GM23248 (cell line): Measurements from ENCODE around the gene ADCY5. TPM values are rescaled to one million over a fixed set of nuclear protein-coding genes. Genes with fewer than 3 reads are reported as not detected.

Experiments used
- DNase-seq: peaks from one replicate; pipeline ENCODE4 v3.0.0-alpha.2; 2015
- H2AFZ ChIP-seq: fragments of 200-600 bp; sonication (generic); 2 replicates; pipeline ENCODE4 v1.6.1; 2016; ENCODE audit warnings: antibody characterized with exemption
- H3F3A ChIP-seq: fragments of 200-600 bp; sonication (generic); 2 replicates; pipeline ENCODE4 v1.6.1; 2016; ENCODE audit warnings: mild to moderate bottlenecking, antibody characterized with exemption, mixed run types; ENCODE audit not compliant: insufficient read depth
- H3K27ac ChIP-seq: fragments of 200-600 bp; sonication (generic); 2 replicates; pipeline ENCODE4 v1.5.1; 2016; ENCODE audit warnings: mild to moderate bottlenecking
- H3K27me3 ChIP-seq: fragments of 200-600 bp; sonication (generic); replicated peaks from 2 replicates; pipeline ENCODE4 v1.6.1; 2016; ENCODE audit warnings: mild to moderate bottlenecking; ENCODE audit not compliant: insufficient read depth
- H3K36me3 ChIP-seq: fragments of 200-600 bp; sonication (generic); 2 replicates; pipeline ENCODE4 v1.6.1; 2016; ENCODE audit warnings: low read depth, mild to moderate bottlenecking
- H3K4me1 ChIP-seq: fragments of 200-600 bp; sonication (generic); 2 replicates; pipeline ENCODE4 v1.6.1; 2016; ENCODE audit warnings: mild to moderate bottlenecking; ENCODE audit not compliant: insufficient read depth
- H3K4me2 ChIP-seq: fragments of 200-600 bp; sonication (generic); one replicate; pipeline ENCODE4 v1.6.1; 2016; ENCODE audit warnings: mild to moderate bottlenecking; ENCODE audit not compliant: unreplicated experiment
- H3K4me3 ChIP-seq: fragments of 200-600 bp; sonication (generic); 2 replicates; pipeline ENCODE4 v1.5.1; 2016; ENCODE audit warnings: mild to moderate bottlenecking
- H3K79me2 ChIP-seq: fragments of 200-600 bp; sonication (generic); 2 replicates; pipeline ENCODE4 v1.6.1; 2016; ENCODE audit warnings: mild to moderate bottlenecking; ENCODE audit not compliant: insufficient read depth
- H3K9ac ChIP-seq: fragments of 200-600 bp; sonication (generic); 2 replicates; pipeline ENCODE4 v1.6.1; 2016; ENCODE audit warnings: mild to moderate bottlenecking
- H3K9me2 ChIP-seq: fragments of 200-600 bp; sonication (generic); 2 replicates; pipeline ENCODE4 v1.6.1; 2016; ENCODE audit warnings: mixed run types, mild to moderate bottlenecking, moderate library complexity; ENCODE audit not compliant: insufficient read depth
- H3K9me3 ChIP-seq: fragments of 200-600 bp; sonication (generic); one replicate; pipeline ENCODE4 v1.6.1; 2017; ENCODE audit warnings: low read depth
- H4K20me1 ChIP-seq: fragments of 200-600 bp; sonication (generic); 2 replicates; pipeline ENCODE4 v1.6.0; 2016; ENCODE audit not compliant: insufficient read depth
- EZH2 ChIP-seq: fragments of 200-600 bp; sonication (generic); IDR thresholded peaks from 2 replicates; pipeline ENCODE4 v1.6.1; 2018; ENCODE audit warnings: antibody characterized with exemption, mild to moderate bottlenecking; ENCODE audit not compliant: insufficient read depth, poor library complexity, severe bottlenecking
- EZH2phosphoT487 ChIP-seq: fragments of 200-600 bp; sonication (generic); IDR thresholded peaks from 2 replicates; pipeline ENCODE4 v1.6.1; 2018; ENCODE audit warnings: antibody characterized with exemption, moderate library complexity, mild to moderate bottlenecking, low read depth; ENCODE audit not compliant: insufficient read depth
- WGBS, 2 experiments: methylation state at CpG; one replicate each; pipeline ENCODE4 v1.1.6; 2015 to 2017; ENCODE audit warnings: low lambda C conversion rate in 2 of 2, low coverage in 1 of 2; ENCODE audit errors: missing lambda C conversion rate in 2 of 2; 5-methylcytosine and 5-hydroxymethylcytosine counted together
- in situ Hi-C: fragments of 300-500 bp; cut with MboI; formaldehyde crosslinking; loops from 2 replicates; pipeline ENCODE4 v1.15.0; 2020
- polyA plus RNA-seq: library from polyadenylated mRNA; unstranded; fragments of >200 nt; fragmentation: Nextera tagmentation; extraction: Ambion mirVana; gene quantifications from 2 replicates; pipeline ENCODE4 v1.2.1, GENCODE V29; 2016
- total RNA-seq: library from RNA; depleted of rRNA; stranded (reverse); fragments of >200 nt; shearing (Covaris generic); gene quantifications from 2 replicates; pipeline ENCODE4 v1.2.3, GENCODE V29; 2014

ADCY5 gene
- total and polyA plus RNA-seq, 2 experiments from 2014 or later = 0.09 to 1.2 TPM

GRCh38 chr3:123331651-123332050 is 117.2 kb downstream of the ADCY5 start:
- no peak overlapping the region for H3K4me2 ChIP-seq
- in situ Hi-C loops = loop anchor here (10.0 kb wide), 1 partner anchor 153 kb away; no protein-coding TSS in a partner anchor
- 86 to 87% methylated on average over 9 of the region's 9 CpGs for WGBS, 2 experiments

GRCh38 chr3:123331006-123331405 is 117.9 kb downstream of the ADCY5 start:
- H3K79me2 ChIP-seq = no peaks in the 10 kb centered on the region

More at GRCh38 chr3:123331651-123332050, 117.2 kb downstream of the ADCY5 start:
- no peaks in the 10 kb centered on the region for H3K79me2 ChIP-seq
- no peak overlapping the region for H3K4me3 ChIP-seq
- H2AFZ ChIP-seq = no peak overlapping the region
- H3F3A ChIP-seq = no peaks in the 10 kb centered on the region
- H3K4me1 ChIP-seq = no peaks in the 10 kb centered on the region
- DNase-seq = no peak
- H3K9ac ChIP-seq = no peak overlapping the region
- no peaks in the 10 kb centered on the region for H4K20me1 ChIP-seq
- TF ChIP-seq EZH2 (no peak), EZH2phosphoT487 (no peak)
- H3K27ac ChIP-seq = no peak overlapping the region
- H3K9me3 ChIP-seq = no peaks in the 10 kb centered on the region
- H3K27me3 ChIP-seq = peaks cover 11% of the 10 kb centered on the region; the same call in 1 of the 2 replicates
- H3K9me2 ChIP-seq = no peaks in the 10 kb centered on the region
- H3K36me3 ChIP-seq = no peaks in the 10 kb centered on the region

GRCh38 chr3:123330441-123330991 is 118.4 kb downstream of the ADCY5 start:
- TF ChIP-seq EZH2phosphoT487 = no peak
- TF ChIP-seq EZH2 = no peak
- WGBS, 2 experiments = 78 to 79% methylated on average over 15 of the region's 15 CpGs
- no peak overlapping the region for H3K4me2 ChIP-seq
- in situ Hi-C loops = loop anchor here (10.0 kb wide), 1 partner anchor 154 kb away; no protein-coding TSS in a partner anchor
- no peak overlapping the region for H3K9ac ChIP-seq
- DNase-seq = no peak
- H3K36me3 ChIP-seq = no peaks in the 10 kb centered on the region
- no peak overlapping the region for H3K4me3 ChIP-seq
- no peaks in the 10 kb centered on the region for H4K20me1 ChIP-seq
- H3K27ac ChIP-seq = no peak overlapping the region
- no peaks in the 10 kb centered on the region for H3F3A ChIP-seq
- H3K9me3 ChIP-seq = no peaks in the 10 kb centered on the region
- no peaks in the 10 kb centered on the region for H3K79me2 ChIP-seq
- peaks cover 11% of the 10 kb centered on the region; the same call in 1 of the 2 replicates for H3K27me3 ChIP-seq
- H3K4me1 ChIP-seq = no peaks in the 10 kb centered on the region
- no peaks in the 10 kb centered on the region for H3K9me2 ChIP-seq
- no peak overlapping the region for H2AFZ ChIP-seq

More at GRCh38 chr3:123331006-123331405, 117.9 kb downstream of the ADCY5 start:
- Histone ChIP-seq H4K20me1 (no peaks in the 10 kb centered on the region), H3K4me3 (no peak overlapping the region), H3K9ac (no peak overlapping the region), H3K27me3 (peaks cover 11% of the 10 kb centered on the region; the same call in 1 of the 2 replicates), H3K9me3 (no peaks in the 10 kb centered on the region), H3K36me3 (no peaks in the 10 kb centered on the region), H3K4me2 (no peak overlapping the region), H2AFZ (no peak overlapping the region), H3F3A (no peaks in the 10 kb centered on the region), H3K27ac (no peak overlapping the region), H3K9me2 (no peaks in the 10 kb centered on the region), H3K4me1 (no peaks in the 10 kb centered on the region)
- 77 to 81% methylated on average over 6 to 8 of the region's 8 CpGs for WGBS, 2 experiments
- no peak for DNase-seq
- TF ChIP-seq EZH2phosphoT487 (no peak), EZH2 (no peak)
- in situ Hi-C loops = loop anchor here (10.0 kb wide), 1 partner anchor 154 kb away; no protein-coding TSS in a partner anchor

GRCh38 chr3:123329636-123330340 is 119.1 kb downstream of the ADCY5 start:
- in situ Hi-C loops = loop anchor here (5.0 to 10.0 kb wide), 2 partner anchors 155 to 228 kb away; no protein-coding TSS in a partner anchor
- Histone ChIP-seq H3K9me3 (no peaks in the 10 kb centered on the region), H3K79me2 (no peaks in the 10 kb centered on the region), H2AFZ (no peak overlapping the region), H3K9ac (no peak overlapping the region), H3K4me3 (no peak overlapping the region), H3F3A (no peaks in the 10 kb centered on the region), H4K20me1 (no peaks in the 10 kb centered on the region), H3K4me1 (no peaks in the 10 kb centered on the region), H3K9me2 (no peaks in the 10 kb centered on the region), H3K27ac (no peak overlapping the region), H3K36me3 (no peaks in the 10 kb centered on the region), H3K4me2 (no peak overlapping the region), H3K27me3 (peaks cover 11% of the 10 kb centered on the region; the same call in 1 of the 2 replicates)
- TF ChIP-seq EZH2 (no peak), EZH2phosphoT487 (no peak)
- DNase-seq = no peak
- WGBS, 2 experiments = 48 to 50% methylated on average over 10 of the region's 10 CpGs
